Left cardiac atrium (tissue), 4 donors: ENCODE results near the gene TRIM34. TPM values are rescaled to one million over a fixed set of nuclear protein-coding genes. Genes with fewer than 3 reads are reported as not detected.
"Not testable (repeated sequence)": the region's sequence is repeated elsewhere in the genome, so short reads cannot be mapped to it uniquely, and the experiment has no call there.

ENCODE experiments used
- ATAC-seq, 2 donors: fragments of 200-7000 bp; cut with Tn5 transposase; one replicate each; pipeline ENCODE4 v1.9.1; 2020; ENCODE audit warnings: mild to moderate bottlenecking in 2 of 2, moderate library complexity in 2 of 2
- DNase-seq: peaks from one replicate; pipeline ENCODE4 v3.0.0-alpha.2; 2020
- intact Hi-C, 2 donors: fragments of 100-400 bp; cut with DNase I; formaldehyde crosslinking; loops; one replicate each; pipeline versions ENCODE4 v1.14.1 to v1.15.1; 2022 to 2023
- total RNA-seq, 2 donors: library from RNA; stranded (reverse); fragmentation: NEBNext Ultra II Directional; extraction: Animal tissue kit (Norgen Biotek cat#: 25700); gene quantifications; one replicate each; pipeline ENCODE4 v1.2.1, GENCODE V29; 2021
- donor health status: DM: no; HTN: yes; CAD: no.
- donor health status: DM: no; HTN: yes; CAD: no; lungs with severe emphysema.
- donor health status: DM: yes; HTN: yes; CAD: no.
- donor health status: Dilated cardiomyopathy.

Gene TRIM34
- total RNA-seq, 2 donors from 2014 or later = 2.3 to 3.4 TPM

GRCh38 chr11:5674391-5674790 lies 49.6 kb downstream of the TRIM34 start:
- ATAC-seq = no peak
- DNase-seq = no peak
- intact Hi-C loops = no loop called here

GRCh38 chr11:5679811-5680210 lies 55.0 kb downstream of the TRIM34 start:
- ATAC-seq = no peak
- intact Hi-C loops = no loop called here

GRCh38 chr11:5682890-5683441 lies 58.2 kb downstream of the TRIM34 start:
- ATAC-seq, intact Hi-C loops, DNase-seq: not testable (repeated sequence)

More at GRCh38 chr11:5679811-5680210, 55.0 kb downstream of the TRIM34 start:
- no peak for DNase-seq

GRCh38 chr11:5683620-5684019 lies 58.8 kb downstream of the TRIM34 start:
- DNase-seq, ATAC-seq, intact Hi-C loops: not testable (repeated sequence)

GRCh38 chr11:5684036-5684645 lies 59.3 kb downstream of the TRIM34 start:
- peak; percentile 6 for ATAC-seq
- intact Hi-C loops = no loop called here
- no peak for DNase-seq

- DNase-seq (peak; percentile 90), ATAC-seq (peak; percentile 98 to 99)
- intact Hi-C loops = no loop called here
These were observed 60.0 kb downstream of the TRIM34 start, which contains the start of gene TRIM5 for GRCh38 chr11:5684646-5685362. TSS of gene TRIM5 (minus strand) at chr11:5685074. CDS start at chr11:5680177, 4,897 bp downstream.

- ATAC-seq (no peak), DNase-seq (no peak)
- intact Hi-C loops = no loop called here
These were observed 61.6 kb downstream of the TRIM34 start for GRCh38 chr11:5686426-5686825.

GRCh38 chr11:5688482-5688881 lies 63.7 kb downstream of the TRIM34 start:
- intact Hi-C loops = no loop called here
- ATAC-seq (no peak), DNase-seq (no peak)

- intact Hi-C loops = no loop called here
- DNase-seq = peak; percentile 38
- ATAC-seq = peak; percentile 59 to 62
These were observed 64.8 kb downstream of the TRIM34 start, which contains the start of gene TRIM22 for GRCh38 chr11:5689551-5689983. TSS of gene TRIM22 (plus strand) at chr11:5689790. CDS start at chr11:5696233, 6,443 bp downstream.

GRCh38 chr11:5690216-5690615 lies 65.4 kb downstream of the TRIM34 start:
- DNase-seq (no peak), ATAC-seq (peak; percentile 69 to 83)
- intact Hi-C loops = no loop called here

GRCh38 chr11:5690736-5691135 lies 65.9 kb downstream of the TRIM34 start:
- intact Hi-C loops = no loop called here
- ATAC-seq (peak in 1 of 2 donors; percentile 63), DNase-seq (no peak)

- DNase-seq, intact Hi-C loops, ATAC-seq: not testable (repeated sequence)
These were observed 66.6 kb downstream of the TRIM34 start for GRCh38 chr11:5691238-5691963.

GRCh38 chr11:5691964-5692361 lies 67.2 kb downstream of the TRIM34 start:
- no peak for DNase-seq
- ATAC-seq = no peak
- intact Hi-C loops = no loop called here

Other genes starting within 250 kb of the TRIM34 start
- not detected for gene OR51M1, start 241.2 kb upstream of the TRIM34 start, total RNA-seq
- gene OR51Q1, start 202.9 kb upstream of the TRIM34 start, total RNA-seq = not detected
- not detected for gene OR51I1, start 183.5 kb upstream of the TRIM34 start, total RNA-seq
- gene OR51I2, start 175.7 kb upstream of the TRIM34 start, total RNA-seq = not detected
- gene OR52D1, start 136.3 kb upstream of the TRIM34 start, total RNA-seq = not detected
- gene UBQLN3, start 115.0 kb upstream of the TRIM34 start, total RNA-seq = under 1 TPM; 0.13 to 0.15 TPM
- gene UBQLNL, start 108.3 kb upstream of the TRIM34 start, total RNA-seq = under 1 TPM; 0.12 to 0.16 TPM
- not detected for gene OR52H1, start 76.5 kb upstream of the TRIM34 start, total RNA-seq
- not detected for gene OR52B6, start 44.1 kb upstream of the TRIM34 start, total RNA-seq
- 1 to 10 TPM; 1.1 to 1.2 TPM for gene TRIM6, start 28.4 kb upstream of the TRIM34 start, total RNA-seq
- 10 to 100 TPM; 14.2 to 14.8 TPM for gene TRIM5, start 60.1 kb downstream of the TRIM34 start, total RNA-seq
- gene TRIM22, start 64.8 kb downstream of the TRIM34 start, total RNA-seq = 10 to 100 TPM; 29.6 to 33.7 TPM
- gene OR56B1, start 111.4 kb downstream of the TRIM34 start, total RNA-seq = not detected
- not detected for gene OR52N4, start 129.2 kb downstream of the TRIM34 start, total RNA-seq
- not detected for gene OR52N5, start 158.4 kb downstream of the TRIM34 start, total RNA-seq
- gene OR52N1, start 166.3 kb downstream of the TRIM34 start, total RNA-seq = not detected
- not detected for gene OR52N2, start 183.9 kb downstream of the TRIM34 start, total RNA-seq
- gene OR52E6, start 216.9 kb downstream of the TRIM34 start, total RNA-seq = not detected
- gene OR52E8, start 232.7 kb downstream of the TRIM34 start, total RNA-seq = not detected